HepG2 (cell line): Measurements from ENCODE around the gene TRIM6. TPM values are rescaled to one million over a fixed set of nuclear protein-coding genes. Genes with fewer than 3 reads are reported as not detected.
"Not testable (repeated sequence)": the region's sequence is repeated elsewhere in the genome, so short reads cannot be mapped to it uniquely, and the experiment has no call there.

Experiments used
- ATAC-seq: fragments of 200-7000 bp; cut with Tn5 transposase; 3 replicates; pipeline ENCODE4 v1.9.1; 2020; ENCODE audit warnings: mild to moderate bottlenecking, moderate library complexity
- BruUV-seq: library from RNA; stranded (reverse); fragments of 400-500 nt; replicated peaks from 2 replicates; lab custom pipeline; 2021; lab: Mats Ljungman, UMichigan
- CTCF ChIA-PET: fragments of 300-600 bp; formaldehyde crosslinking; extraction: SDS; loops from one replicate; lab custom pipeline; 2021; ENCODE audit warnings: low total read pairs, inconsistent platforms, low intra/inter-chr PET ratio; lab: Yijun Ruan, JAX
- POLR2A ChIA-PET: fragments of 350-600 bp; sonication (Branson Sonifier 250); formaldehyde crosslinking; loops from one replicate; lab custom pipeline; 2020; ENCODE audit warnings: antibody characterized with exemption, inconsistent platforms; lab: Yijun Ruan, JAX
- DNase-seq: peaks from one replicate; pipeline ENCODE4 v3.0.0-alpha.2; 2015; ENCODE audit warnings: low spot score
- FAIRE-seq: peaks from 3 replicates; lab custom pipeline; 2011; peaks lifted over from hg19 to GRCh38; lab: Jason Lieb, UNC
- H2AFZ ChIP-seq: one replicate; pipeline ENCODE4 v1.6.1; 2011; ENCODE audit warnings: low read length, inconsistent platforms
- H3K27ac ChIP-seq: fragments of 300-600 bp; 3 replicates; pipeline ENCODE4 v1.8.0; 2011; ENCODE audit warnings: mixed run types, mild to moderate bottlenecking, mixed read lengths, low read length, inconsistent platforms; ENCODE audit not compliant: insufficient read depth; ENCODE audit errors: extremely low read length
- H3K27me3 ChIP-seq, 2 experiments: fragments of 200-600 bp in 1 of 2; 2 replicates in 1 of 2; 3 replicates in 1 of 2; pipeline versions ENCODE4 v1.6.0 to v1.8.0; 2011; ENCODE audit warnings: low read length in 2 of 2, mild to moderate bottlenecking in 2 of 2, moderate library complexity in 2 of 2, inconsistent platforms in 1 of 2; ENCODE audit not compliant: insufficient read depth in 2 of 2, control insufficient read depth in 1 of 2
- H3K36me3 ChIP-seq, 2 experiments: fragments of 200-600 bp in 1 of 2; replicated peaks in 1 of 2; 2 replicates in 1 of 2; 3 replicates in 1 of 2; pipeline versions ENCODE4 v1.5.1 to v1.8.0; 2011; ENCODE audit warnings: low read length in 2 of 2, inconsistent platforms in 1 of 2; ENCODE audit not compliant: insufficient read depth in 2 of 2, control insufficient read depth in 1 of 2
- H3K4me1 ChIP-seq: 2 replicates; pipeline ENCODE4 v1.5.1; 2012; ENCODE audit warnings: low read length, inconsistent platforms; ENCODE audit not compliant: insufficient read depth
- H3K4me2 ChIP-seq: 2 replicates; pipeline ENCODE4 v1.6.0; 2011; ENCODE audit warnings: low read depth, low read length, inconsistent platforms
- H3K4me3 ChIP-seq, 3 experiments: fragments of 200-600 bp in 1 of 3; sonication (generic), shearing (Covaris generic) in 1 of 3; replicated peaks in 1 of 3; 2 replicates each; pipeline ENCODE4 v1.5.1; 2011 to 2016; ENCODE audit warnings: low read length in 3 of 3, inconsistent platforms in 2 of 3, low read depth in 2 of 3, mild to moderate bottlenecking in 2 of 3, control low read depth in 1 of 3, mixed read lengths in 1 of 3; ENCODE audit not compliant: insufficient read depth in 1 of 3
- H3K79me2 ChIP-seq: one replicate; pipeline ENCODE4 v1.6.1; 2011; ENCODE audit warnings: low read length, inconsistent platforms; ENCODE audit not compliant: insufficient read depth
- H3K9ac ChIP-seq: 2 replicates; pipeline ENCODE4 v1.6.0; 2011; ENCODE audit warnings: mild to moderate bottlenecking, low read depth, low read length, inconsistent platforms; ENCODE audit not compliant: insufficient read depth
- H3K9me3 ChIP-seq: 2 replicates; pipeline ENCODE4 v1.5.1; 2012; ENCODE audit warnings: mild to moderate bottlenecking, low read length
- H4K20me1 ChIP-seq: 2 replicates; pipeline ENCODE4 v1.6.0; 2011; ENCODE audit warnings: inconsistent platforms, mild to moderate bottlenecking, low read length, moderate library complexity; ENCODE audit not compliant: insufficient read depth
- ATF7 ChIP-seq, 2 experiments: fragments of 450-650 bp in 1 of 2; sonication (generic) in 1 of 2; formaldehyde crosslinking in 1 of 2; IDR thresholded peaks; 2 replicates each; pipeline versions ENCODE4 v1.4.0 to v1.6.1; 2016 to 2020; ENCODE audit warnings: antibody characterized with exemption in 1 of 2, mild to moderate bottlenecking in 1 of 2, missing genetic modification reagents in 1 of 2
- CCAR2 ChIP-seq: fragments of 200-400 bp; formaldehyde crosslinking; optimal IDR thresholded peaks from 2 replicates; pipeline ENCODE3; 2018; ENCODE audit warnings: low read depth, mild to moderate bottlenecking, low read length, moderate library complexity
- CHD4 ChIP-seq: fragments of 200-600 bp; sonication (generic); IDR thresholded peaks from 2 replicates; pipeline ENCODE4 v1.7.0; 2017; ENCODE audit warnings: mild to moderate bottlenecking, low read length, borderline replicate concordance
- CREB1 ChIP-seq, 2 experiments: fragments of 450-650 bp in 1 of 2; IDR thresholded peaks; 2 replicates each; pipeline ENCODE4 v1.6.1; 2016 to 2017; ENCODE audit warnings: control low read depth in 1 of 2, mild to moderate bottlenecking in 1 of 2, missing compliant biosample characterization in 1 of 2, missing genetic modification characterization in 1 of 2
- DPF2 ChIP-seq: sonication (generic); formaldehyde crosslinking; IDR thresholded peaks from 2 replicates; pipeline ENCODE4 v1.4.0; 2020; ENCODE audit warnings: mild to moderate bottlenecking, low read depth, missing genetic modification reagents, borderline replicate concordance
- MAFK ChIP-seq, 2 experiments: IDR thresholded peaks in 1 of 2; conservative IDR thresholded peaks in 1 of 2; 2 replicates each; pipeline ENCODE4 v1.6.1; 2011; ENCODE audit warnings: improper control_type of control experiment in 2 of 2, low read length in 2 of 2
- WGBS: methylation state at CpG from one replicate; pipeline ENCODE4 v1.1.6; 2017; ENCODE audit warnings: low lambda C conversion rate; 5-methylcytosine and 5-hydroxymethylcytosine counted together
- in situ Hi-C: cut with HindIII; loops from 2 replicates; pipeline ENCODE4 v1.10.0; 2017; ENCODE audit warnings: low pct_unique_long_range_greater_than_20kb; ENCODE audit not compliant: extremely low pct_ligation_motif_present
- intact Hi-C: fragments of 100-400 bp; cut with micrococcal nuclease; formaldehyde crosslinking; loops from one replicate; pipeline ENCODE4 v1.10.0; 2022; ENCODE audit not compliant: unreplicated experiment
- polyA plus RNA-seq, 8 experiments: library from polyadenylated mRNA; depleted of rRNA in 3 of 8; stranded (reverse) in 7 of 8; unstranded in 1 of 8; fragments of >200 nt; fragmentation: Illumina TruSeq in 4 of 8; extraction: Trizol in 4 of 8; gene quantifications; 2 replicates each; pipeline versions ENCODE4 v1.2.1 to v1.2.3, GENCODE V29; 2011 to 2016; ENCODE audit warnings: low read depth in 4 of 8, missing spikeins in 1 of 8, mixed read lengths in 1 of 8; ENCODE audit not compliant: insufficient read depth in 1 of 8
- total RNA-seq, 5 experiments: library from RNA; depleted of rRNA; stranded (reverse); fragments of >200 nt; fragmentation: Illumina TruSeq; extraction: Trizol; gene quantifications; 2 replicates each; pipeline ENCODE4 v1.2.3, GENCODE V29; 2016; ENCODE audit warnings: low read depth in 1 of 5
- TF ChIP-seq, protein P1 (sequence below): sonication (generic); formaldehyde crosslinking; conservative IDR thresholded peaks from 2 replicates; pipeline ENCODE4 v1.4.0; 2020; ENCODE audit warnings: missing genetic modification reagents

TRIM6 gene
- total and polyA plus RNA-seq, 2 of the 13 experiments (the other 11 are each of a cell fraction or from before 2014, with no cell fraction given): not detected

DNA sequence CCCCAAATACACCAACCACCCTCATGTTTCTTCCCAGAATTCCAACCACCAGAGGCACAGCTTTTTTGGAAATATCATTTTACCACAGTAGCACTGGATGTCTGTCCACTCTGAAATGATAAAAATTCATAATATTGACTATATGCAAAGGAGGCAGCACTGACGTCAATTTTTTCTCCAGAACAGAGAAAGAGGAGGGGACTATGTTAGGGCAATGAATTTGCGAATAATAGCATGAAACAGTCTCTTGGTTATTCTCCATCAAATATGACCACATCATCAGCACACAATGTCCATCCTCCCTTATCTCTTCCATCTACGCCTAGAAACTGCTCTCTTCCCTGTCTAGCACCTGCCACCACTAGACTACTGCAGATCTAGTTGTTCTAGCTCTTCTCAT lies 49.7 kb downstream of the TRIM6 start:
- H2AFZ ChIP-seq: no peak overlapping the region
- DNase-seq (no peak), FAIRE-seq (no peak), ATAC-seq (no peak)
- intact Hi-C loops (no loop called here), in situ Hi-C loops (no loop called here)
- no peak overlapping the region for H3K4me2 ChIP-seq
- no peak overlapping the region for H3K27ac ChIP-seq
- no peaks in the 10 kb centered on the region for H3K9me3 ChIP-seq
- ChIA-PET POLR2A (no interaction called here), CTCF (no interaction called here)
- H3K79me2 ChIP-seq: no peaks in the 10 kb centered on the region
- H3K4me3 ChIP-seq: no peak overlapping the region
- H3K4me1 ChIP-seq: no peaks in the 10 kb centered on the region
- no peak overlapping the region for H3K9ac ChIP-seq
- no peaks in the 10 kb centered on the region for H3K36me3 ChIP-seq
- TF ChIP-seq, protein P1, sequence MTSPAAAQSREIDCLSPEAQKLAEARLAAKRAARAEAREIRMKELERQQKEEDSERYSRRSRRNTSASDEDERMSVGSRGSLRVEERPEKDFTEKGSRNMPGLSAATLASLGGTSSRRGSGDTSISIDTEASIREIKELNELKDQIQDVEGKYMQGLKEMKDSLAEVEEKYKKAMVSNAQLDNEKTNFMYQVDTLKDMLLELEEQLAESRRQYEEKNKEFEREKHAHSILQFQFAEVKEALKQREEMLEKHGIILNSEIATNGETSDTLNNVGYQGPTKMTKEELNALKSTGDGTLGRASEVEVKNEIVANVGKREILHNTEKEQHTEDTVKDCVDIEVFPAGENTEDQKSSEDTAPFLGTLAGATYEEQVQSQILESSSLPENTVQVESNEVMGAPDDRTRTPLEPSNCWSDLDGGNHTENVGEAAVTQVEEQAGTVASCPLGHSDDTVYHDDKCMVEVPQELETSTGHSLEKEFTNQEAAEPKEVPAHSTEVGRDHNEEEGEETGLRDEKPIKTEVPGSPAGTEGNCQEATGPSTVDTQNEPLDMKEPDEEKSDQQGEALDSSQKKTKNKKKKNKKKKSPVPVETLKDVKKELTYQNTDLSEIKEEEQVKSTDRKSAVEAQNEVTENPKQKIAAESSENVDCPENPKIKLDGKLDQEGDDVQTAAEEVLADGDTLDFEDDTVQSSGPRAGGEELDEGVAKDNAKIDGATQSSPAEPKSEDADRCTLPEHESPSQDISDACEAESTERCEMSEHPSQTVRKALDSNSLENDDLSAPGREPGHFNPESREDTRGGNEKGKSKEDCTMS: no peak
- TF ChIP-seq CHD4 (no peak), CCAR2 (no peak), MAFK (conservative IDR thresholded peaks at IDR 0.05 in 1 of 2, IDR thresholded peaks at IDR 0.05 in 1 of 2; ENCODE audit: low read length in 2 of 2) (no peak)
- 49% methylated on average over 3 of the region's 3 CpGs for WGBS
- H3K27me3 ChIP-seq: no peaks in the 10 kb centered on the region
- H4K20me1 ChIP-seq: no peaks in the 10 kb centered on the region
- BruUV-seq: no TSS peak

DNA sequence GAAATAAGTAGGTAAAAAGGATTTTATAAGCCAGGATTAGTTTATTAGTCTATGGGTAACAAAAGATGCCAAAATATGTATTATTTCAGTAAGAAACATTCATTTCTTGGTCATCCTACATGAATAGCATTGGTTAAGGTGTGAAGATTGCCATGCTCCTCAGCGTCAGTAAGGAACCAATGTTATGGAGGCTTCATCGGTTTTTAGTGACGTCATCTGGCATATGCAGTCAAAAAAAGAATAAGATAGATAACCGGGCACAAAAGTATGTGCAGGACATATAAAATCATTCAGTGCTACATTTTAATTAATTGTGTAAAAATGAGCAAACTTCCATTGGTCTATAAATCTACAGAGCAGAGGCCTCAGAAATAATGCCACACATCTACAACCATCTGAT lies 59.0 kb downstream of the TRIM6 start:
- FAIRE-seq: no peak
- Histone ChIP-seq H4K20me1 (no peaks in the 10 kb centered on the region), H3K79me2 (no peaks in the 10 kb centered on the region), H3K4me2 (no peak overlapping the region), H3K27ac (no peak overlapping the region), H2AFZ (no peak overlapping the region), H3K4me1 (no peaks in the 10 kb centered on the region)
- in situ Hi-C loops (no loop called here), intact Hi-C loops (no loop called here)
- no peak for ATAC-seq
- POLR2A ChIA-PET: no interaction called here
- CTCF ChIA-PET: no interaction called here
- TF ChIP-seq CREB1 (IDR thresholded peaks at IDR 0.05) (peak; percentile 80), CREB1 (CRISPR knock-in tag; IDR thresholded peaks at IDR 0.05) (no peak), DPF2 (CRISPR knock-in tag) (no peak), ATF7 (IDR thresholded peaks at IDR 0.05) (peak; percentile 71), ATF7 (CRISPR knock-in tag; IDR thresholded peaks at IDR 0.05) (no peak)
- TF ChIP-seq, all 625 proteins: peak for 2
- H3K27me3 ChIP-seq: no peaks in the 10 kb centered on the region
- H3K9ac ChIP-seq: no peak overlapping the region
- 72% methylated on average over 4 of the region's 4 CpGs for WGBS
- no peaks in the 10 kb centered on the region for H3K9me3 ChIP-seq
- no peaks in the 10 kb centered on the region for H3K36me3 ChIP-seq
- BruUV-seq: no TSS peak
- no peak overlapping the region for H3K4me3 ChIP-seq
- no peak for DNase-seq

DNA sequence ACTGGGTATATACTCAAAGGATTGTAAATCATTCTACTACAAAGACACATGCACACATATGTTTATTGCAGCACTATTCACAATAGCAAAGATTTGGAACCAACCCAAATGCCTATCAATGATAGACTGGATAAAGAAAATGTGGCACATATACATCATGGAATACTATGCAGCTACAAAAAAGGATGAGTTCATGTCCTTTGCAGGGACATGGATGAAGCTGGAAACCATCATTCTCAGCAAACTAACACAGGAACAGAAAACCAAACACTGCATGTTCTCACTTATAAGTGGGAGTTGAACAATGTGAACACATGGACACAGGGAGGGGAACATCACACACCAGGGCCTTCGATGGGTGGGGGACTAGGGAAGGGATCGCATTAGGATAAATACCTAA lies 60.5 kb downstream of the TRIM6 start:
- 75% methylated on average over 2 of the region's 2 CpGs for WGBS
- not testable (repeated sequence) for BruUV-seq

More for the DNA sequence above, 60.5 kb downstream of the TRIM6 start:
- H3K36me3 ChIP-seq, H3K9ac ChIP-seq, H4K20me1 ChIP-seq, H3K9me3 ChIP-seq, H3K4me3 ChIP-seq, DNase-seq, H3K4me1 ChIP-seq, intact Hi-C loops, ATAC-seq, H2AFZ ChIP-seq, H3K79me2 ChIP-seq, CTCF ChIA-PET, FAIRE-seq, H3K27ac ChIP-seq, H3K27me3 ChIP-seq, POLR2A ChIA-PET, H3K4me2 ChIP-seq, in situ Hi-C loops: not testable (repeated sequence)
